Pulmonary artery endothelial cell (primary cell): Measurements from ENCODE around the gene RGS14. TPM values are rescaled to one million over a fixed set of nuclear protein-coding genes. Genes with fewer than 3 reads are reported as not detected.

Experiments
- DNase-seq: peaks from one replicate; pipeline ENCODE4 v3.0.0-alpha.2; 2011; ENCODE audit warnings: low read depth, low spot score
- total RNA-seq: library from RNA; depleted of rRNA; stranded (reverse); fragments of >200 nt; gene quantifications from 2 replicates; pipeline ENCODE4 v1.2.3, GENCODE V29; 2014

Gene RGS14, protein sequence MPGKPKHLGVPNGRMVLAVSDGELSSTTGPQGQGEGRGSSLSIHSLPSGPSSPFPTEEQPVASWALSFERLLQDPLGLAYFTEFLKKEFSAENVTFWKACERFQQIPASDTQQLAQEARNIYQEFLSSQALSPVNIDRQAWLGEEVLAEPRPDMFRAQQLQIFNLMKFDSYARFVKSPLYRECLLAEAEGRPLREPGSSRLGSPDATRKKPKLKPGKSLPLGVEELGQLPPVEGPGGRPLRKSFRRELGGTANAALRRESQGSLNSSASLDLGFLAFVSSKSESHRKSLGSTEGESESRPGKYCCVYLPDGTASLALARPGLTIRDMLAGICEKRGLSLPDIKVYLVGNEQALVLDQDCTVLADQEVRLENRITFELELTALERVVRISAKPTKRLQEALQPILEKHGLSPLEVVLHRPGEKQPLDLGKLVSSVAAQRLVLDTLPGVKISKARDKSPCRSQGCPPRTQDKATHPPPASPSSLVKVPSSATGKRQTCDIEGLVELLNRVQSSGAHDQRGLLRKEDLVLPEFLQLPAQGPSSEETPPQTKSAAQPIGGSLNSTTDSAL
- total RNA-seq, result 3.4 and 7.3 TPM in 2 replicates

DNA sequence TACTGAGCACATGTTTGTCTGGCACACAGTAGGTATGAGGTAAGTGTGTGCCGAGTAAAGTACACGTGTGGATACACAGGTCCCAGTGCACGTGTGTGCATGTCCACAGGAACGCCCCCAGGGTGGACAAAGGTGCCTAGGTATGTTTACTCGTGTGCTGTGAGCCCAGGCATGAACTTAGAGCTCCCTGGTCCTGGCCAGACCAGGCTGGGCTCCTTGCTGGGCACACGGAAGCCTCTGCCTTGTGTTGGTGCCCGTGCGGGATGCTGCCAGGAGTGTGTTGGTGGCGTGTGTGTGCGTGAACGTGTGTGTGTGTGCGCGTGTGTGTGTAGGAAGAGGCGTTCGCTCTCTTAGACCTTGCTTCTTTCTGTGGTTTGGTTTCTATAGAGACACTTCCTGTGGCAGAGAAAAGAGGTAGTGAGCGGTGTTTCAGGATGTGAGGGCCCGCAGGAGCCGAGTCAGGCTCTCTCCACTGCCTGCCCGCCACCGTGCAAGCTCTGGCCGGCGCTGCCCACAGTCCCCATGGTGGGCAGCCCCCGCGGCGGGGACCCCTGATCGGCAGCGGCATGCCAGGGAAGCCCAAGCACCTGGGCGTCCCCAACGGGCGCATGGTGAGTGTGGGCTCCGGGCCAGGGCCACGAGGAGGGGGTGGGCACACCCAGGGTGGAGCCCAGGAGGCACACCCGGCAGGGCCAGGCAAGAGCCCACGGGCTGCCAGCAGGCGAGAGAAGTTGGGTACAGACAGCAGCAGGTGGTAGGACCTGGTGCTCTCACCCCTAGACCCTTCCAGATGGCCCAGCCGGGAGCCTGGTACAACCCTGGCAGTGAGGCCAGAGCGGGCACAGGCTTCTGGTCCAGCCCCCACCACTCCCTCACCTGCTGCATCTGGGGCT is at the start of gene RGS14:
TSS of gene RGS14 (plus strand) at position 466 of the 893 bp plus-strand sequence. CDS start at position 567, 101 bp downstream.
- peak; percentile 45 for DNase-seq

DNA sequence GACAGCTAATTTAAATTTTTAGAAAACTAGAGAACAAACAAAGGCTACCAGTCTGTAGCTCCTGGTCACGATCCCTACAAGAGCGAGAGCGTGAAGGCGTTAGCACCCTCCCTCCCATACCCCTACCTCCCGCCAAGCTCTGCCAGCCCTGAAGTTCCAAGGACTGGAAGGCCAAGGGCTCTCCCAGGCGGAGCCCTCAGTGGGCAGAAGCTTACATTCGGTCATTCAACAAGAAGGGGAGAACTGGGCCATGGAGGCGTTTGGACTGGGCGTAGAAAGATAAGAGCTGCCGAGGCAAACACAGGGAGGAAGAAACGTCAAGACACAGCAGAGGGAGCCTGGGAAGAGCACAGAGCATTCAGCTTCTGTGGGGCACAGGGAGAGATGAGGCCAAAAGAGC is 49.0 kb upstream of the RGS14 start:
- no peak for DNase-seq

DNA sequence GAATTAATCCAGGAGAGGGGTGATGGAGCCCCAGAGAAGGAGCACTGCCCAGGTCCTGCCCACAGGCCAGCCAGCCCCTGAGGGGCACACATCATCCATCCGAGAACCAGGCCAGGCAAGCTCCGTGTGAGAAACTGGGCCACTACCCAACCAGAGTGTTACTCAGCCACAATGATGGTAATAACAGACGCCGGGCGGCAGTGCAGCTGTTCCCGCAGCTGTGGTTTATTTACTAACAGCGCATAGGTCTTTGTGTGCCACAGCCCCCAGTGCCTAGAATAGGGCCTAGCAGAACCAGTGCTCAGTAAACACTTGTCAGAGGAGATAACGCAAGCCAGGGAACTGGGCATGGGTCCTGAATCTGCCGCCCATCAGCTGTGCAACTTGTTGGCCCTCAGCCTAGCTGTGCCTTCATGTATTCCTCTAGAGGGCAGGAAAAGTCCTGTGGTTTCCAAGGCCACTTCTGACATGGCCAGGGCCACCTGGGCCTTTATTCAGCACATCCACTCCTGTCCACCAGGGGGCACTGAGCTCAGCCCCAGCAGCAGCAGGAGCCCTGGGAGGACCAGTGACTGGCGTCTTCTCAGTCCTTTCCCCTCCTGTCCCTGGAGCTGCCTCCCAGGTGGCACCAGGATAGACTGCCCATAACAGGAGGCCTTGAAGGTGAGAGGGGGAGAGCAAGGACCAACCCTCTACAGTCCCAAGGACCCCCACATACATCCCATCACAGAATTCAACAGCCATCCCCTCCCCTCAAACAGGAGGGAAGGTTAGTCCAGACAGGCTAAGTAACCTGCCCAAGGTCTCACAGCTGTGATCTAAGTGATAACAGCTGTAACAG is 48.2 kb upstream of the RGS14 start:
- DNase-seq, result no peak

DNA sequence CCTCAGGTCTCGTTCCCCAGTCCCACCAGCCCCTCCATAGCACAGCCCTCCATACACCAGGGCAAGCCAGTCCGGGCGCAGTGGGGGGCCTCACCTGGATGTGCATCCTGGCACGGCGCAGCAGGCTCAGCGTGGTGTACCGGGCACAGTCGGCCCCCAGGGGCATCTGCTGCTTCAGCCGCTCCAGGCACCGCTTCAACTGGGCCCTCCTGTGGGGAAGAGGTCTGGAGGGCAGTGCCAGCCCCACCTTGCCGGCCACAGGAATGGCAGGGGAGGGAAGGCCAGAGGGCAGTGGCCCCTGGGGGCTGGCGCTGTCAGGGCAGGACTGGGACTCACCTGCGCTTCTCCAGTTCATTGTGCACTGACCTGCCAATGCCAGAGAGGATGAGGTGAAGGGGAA is 47.4 kb upstream of the RGS14 start:
- DNase-seq, result no peak

DNA sequence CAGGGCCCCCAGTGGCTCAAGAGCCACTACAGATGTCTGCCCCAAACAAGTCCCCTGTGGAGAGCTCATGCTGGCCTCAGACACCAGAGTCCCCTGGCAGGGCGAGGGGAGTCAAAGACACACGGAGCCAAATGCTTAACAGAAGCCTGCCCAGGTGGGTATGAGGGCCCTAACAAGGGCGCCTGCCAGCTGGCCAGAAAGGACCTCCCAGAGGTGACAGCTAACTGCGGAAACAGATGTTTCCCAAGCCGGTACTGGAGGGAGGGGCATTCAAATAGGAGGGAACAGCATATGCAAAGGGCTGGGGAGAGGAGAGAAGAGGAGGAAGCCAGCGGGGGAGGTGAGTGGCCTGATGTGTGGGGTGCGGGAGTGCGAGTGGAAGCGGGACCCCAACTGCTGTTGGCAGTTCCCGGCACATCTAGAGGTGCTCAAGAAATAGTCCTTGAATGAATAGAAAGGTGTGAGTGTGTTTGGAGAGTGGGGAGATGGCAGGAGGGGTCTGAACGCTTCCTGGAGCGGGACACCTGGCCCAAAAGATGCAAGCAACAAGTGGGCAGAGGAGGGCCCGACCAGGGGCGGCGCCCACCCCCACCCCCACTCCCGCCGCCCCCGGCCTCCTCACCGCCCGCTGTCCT is 46.9 kb upstream of the RGS14 start:
- DNase-seq, result peak; percentile 41

DNA sequence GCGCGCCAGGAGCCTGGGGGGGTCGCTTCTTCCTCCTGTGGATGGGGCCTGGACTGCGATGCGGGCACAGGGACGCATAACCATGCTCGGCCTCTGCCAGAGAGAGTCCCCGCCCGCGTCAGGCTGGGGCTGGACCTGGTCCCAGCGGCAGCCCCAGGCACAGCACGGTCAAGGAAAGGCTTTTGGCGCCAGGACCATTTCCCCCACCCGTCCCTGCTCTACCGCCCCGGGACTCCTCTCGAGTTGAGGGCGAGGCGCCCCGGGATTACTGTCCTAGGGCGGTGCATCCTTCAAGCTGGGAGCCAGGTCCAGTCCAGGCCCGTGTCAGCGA is 46.4 kb upstream of the RGS14 start:
- no peak for DNase-seq

DNA sequence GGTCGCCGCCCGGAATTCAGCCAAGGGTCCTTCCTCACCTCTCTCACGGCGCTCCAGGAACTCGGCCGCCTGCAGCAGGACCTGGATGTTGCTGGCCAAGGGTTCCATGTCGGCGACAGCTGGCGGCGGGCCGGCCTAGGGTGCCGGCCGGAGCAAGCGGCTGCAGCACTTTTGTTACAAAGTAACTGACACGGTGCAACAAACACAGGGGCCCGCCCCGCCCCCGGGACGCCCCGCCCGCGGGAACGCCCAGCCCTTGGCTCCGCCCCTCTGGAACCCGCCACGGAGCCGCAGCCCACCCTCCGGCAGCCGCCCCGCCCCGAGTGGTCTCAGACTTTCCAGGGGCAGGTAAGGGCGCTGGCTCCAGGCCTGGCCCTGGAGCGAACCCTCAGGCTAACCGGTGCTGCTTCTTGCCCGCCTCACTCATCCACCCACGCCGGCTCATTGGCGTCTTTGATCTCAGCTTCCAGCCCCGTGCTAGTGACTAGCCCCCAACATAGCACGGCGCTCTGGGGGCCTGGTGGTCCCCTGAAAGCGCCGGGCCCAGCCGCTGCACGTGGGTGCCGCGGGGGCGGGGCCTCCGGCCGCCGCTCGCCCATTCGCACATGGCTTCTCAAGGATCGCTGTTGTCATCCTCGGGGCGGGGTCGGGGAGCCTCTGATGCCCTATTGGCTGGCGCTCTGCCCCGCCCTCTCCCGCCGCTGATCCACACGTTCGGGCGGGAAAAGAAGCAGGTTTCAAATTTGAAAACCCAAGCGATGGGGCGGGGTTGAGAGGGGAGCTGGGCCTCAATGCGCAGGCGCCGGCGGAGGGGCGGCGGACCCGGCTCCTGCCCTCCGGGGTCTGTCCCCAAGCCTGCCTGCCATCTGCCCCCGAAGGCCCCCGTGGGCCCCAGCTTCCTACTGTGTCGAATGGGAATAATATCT is 45.7 kb upstream of the RGS14 start, which contains the start of gene MXD3:
TSS of gene MXD3 (minus strand) at position 176 of the 926 bp plus-strand sequence. CDS start at position 108, 68 bp downstream.
- DNase-seq, result peak; percentile 68

DNA sequence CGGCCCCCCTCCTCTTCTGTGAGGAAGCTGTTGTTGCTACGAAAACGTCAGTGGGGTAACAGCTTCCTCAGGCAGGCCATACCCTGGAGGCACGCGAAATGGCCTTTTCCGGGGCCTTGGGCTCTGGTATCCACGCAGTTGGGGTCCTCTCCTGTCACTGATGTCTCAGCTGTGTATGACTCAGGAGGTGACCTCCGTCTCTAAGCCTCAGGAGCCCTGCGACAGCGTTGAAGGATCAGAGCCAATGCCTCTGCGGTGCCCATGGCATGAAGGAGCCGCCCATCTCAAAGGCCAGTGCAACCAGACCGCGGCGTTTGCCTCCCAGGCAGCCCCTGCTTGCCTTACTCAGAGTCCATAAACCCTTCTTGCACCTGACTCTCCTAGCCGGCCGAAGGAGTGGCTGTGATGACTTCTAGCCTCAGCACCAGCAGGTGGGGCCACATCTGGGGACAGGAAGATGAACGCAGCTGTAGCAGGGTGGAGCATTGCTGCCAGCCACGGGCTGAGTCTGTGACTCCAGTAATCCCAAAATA is 45.0 kb upstream of the RGS14 start:
- no peak for DNase-seq

DNA sequence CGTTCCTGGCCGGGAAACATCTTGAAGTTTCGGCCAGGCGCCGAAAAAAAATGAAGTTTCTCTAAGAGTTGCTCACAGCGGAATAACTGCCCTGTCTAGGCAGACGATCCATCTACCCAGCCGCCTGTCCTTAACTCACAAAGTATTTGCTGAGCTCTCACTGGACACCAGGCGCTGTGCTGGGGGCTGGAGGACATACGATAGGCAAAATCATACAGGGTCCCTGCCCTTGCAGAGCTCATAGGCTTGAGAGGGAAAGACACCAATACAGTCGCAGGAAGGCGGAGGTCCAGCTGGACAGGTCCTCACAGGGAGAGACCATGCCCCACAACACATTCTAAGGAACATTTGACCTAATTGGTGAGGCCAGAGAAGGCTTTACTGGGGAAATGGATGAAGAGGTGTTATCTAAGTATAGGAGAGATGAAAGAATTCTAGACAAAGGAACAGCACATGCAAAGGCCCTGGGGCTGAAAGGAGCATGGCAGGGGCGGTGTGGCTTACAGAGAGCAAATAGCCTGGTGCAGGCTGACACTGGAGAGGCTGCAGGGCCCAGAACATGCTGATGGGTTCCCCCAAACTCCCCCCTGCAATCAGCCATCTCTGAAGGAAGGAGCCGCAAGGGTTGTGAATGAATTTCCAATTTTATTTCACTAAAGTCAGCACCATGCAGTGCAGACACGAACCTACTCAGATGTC is 44.0 kb upstream of the RGS14 start:
- no peak for DNase-seq

DNA sequence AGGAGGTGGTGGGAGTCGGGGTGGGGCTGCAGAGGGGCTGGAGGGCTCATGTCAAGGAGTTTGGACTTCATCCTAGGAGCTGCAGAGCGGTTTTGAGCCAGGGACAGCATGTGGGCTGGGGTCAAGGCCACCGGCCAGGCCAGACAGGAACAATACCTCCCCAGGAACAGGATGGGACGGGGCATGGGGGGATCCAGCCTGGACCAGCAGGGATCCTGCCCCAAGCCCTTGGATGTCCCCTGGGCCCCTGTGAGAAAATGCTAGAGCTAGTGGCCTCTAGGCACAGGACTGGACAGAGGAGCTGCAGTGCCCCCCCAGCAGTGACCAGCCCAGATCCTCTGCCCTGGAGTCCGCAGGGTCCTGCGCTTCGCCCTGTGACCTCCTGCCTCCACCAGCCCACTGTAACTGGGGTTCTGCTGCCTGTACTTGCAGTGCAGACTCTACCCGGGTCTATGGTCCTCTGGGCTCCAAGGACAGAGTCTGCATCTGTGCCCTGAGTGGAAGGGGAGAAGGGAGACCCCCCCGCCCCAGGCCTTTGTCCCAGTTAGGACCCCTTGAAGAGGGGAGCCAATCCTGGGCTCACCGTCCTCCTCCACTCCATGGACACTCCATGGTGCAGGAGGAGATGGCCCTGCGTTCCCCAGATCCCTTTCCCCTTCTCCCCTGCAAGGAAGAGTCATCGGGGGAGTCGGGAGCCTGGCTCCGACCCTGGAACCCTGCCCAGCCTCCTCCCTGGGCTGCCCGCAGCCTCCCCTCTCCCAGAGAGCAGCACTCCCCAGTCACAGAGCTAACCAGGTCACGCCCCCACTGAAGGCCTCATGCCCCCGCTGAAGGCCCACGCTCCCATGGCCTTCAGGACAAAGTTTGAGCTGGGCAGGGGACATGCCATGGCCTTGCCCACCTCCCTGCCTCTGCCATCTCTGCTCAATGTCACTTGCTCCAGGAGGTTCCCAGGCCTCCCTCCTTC is 43.1 kb upstream of the RGS14 start:
- DNase-seq, result no peak

DNA sequence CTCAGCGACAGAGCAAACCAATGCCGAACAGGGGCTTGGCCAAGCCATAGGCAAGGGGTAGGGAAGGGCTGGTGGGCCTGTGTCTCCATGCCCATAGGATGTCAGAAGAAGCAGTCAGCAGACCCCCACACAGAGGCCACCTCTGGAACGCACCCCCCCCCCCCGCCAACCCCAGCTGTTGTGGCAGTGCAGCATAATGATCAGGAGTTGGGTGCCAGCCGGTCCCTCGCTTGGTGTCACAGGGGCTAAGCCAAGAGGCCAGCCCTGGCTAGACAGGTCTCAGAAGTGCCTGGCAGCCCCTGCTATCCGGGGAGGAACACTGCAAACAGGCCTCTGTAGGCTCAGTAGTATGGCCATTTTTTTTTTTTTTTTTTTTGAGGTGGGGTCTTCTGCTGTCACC is 42.3 kb upstream of the RGS14 start:
- DNase-seq, result no peak

DNA sequence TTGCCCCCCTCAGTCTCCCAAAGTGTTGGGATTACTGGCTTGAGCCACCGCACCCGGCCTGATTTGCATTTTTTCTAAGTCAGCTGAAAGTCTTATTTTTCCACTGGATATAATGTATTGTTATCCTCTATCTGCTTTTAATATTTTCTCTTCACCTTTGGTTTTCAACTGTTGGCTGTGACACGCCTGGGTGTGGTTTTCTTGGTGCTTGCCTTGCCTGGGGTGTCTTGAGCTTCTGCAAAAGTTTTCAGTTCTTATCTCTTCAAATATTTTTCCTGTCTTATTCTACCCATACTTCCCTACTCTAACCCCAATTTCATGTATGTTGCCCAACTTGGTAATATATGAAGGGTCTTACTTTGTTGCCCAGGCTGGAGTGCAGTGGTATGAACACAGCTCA is 41.7 kb upstream of the RGS14 start:
- DNase-seq, result no peak

DNA sequence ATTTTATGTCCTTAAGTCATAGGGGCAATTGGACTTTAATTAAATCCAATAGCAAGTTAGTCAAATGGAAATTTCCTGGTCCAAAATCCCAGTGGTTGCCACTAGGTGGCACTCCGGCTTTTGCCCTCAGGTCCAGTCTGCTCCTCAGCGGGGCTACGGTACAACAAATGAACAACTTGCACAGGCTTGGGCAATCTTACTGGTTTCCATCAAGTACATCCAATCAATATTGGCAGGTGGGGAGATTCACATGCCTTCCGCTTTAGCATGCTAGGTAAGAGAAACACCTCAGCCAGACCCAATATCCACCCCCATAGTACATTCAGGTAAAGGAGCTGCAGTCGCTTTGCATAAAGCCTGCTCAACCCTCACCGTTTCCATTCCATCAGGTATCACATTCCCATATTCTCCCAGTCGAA is 39.8 kb upstream of the RGS14 start:
- DNase-seq, result no peak

DNA sequence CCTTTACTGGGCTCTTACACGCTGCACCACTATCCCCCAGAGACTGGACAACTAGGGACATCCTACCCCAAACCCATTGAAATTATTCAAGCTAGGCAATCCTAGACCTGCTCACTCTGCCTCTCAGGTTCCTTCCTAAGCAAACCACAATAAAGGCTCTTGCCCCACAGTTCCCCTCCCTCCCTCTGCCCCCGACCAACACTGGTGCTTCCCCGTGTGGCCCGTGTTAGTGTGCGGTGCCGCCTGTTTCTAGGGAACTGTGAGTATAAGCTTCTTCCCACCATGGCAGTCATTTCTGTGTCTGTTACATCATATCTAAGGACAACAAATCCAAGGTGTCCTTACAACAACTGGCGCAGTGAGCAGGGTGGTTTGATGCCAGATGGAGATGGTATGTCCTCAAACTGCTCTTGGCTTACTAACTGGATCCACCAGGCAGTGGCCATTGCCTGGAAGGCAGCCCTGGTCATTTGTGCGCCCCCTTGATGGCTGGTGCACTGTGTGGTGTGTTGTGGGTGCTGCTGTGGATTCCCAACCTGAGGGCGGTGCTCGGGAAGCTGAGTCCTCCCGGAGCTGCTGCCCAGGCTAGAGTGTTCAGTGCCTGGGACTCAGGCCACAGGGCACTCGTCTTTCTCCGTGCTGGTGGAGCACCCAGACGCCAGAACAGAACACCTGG is 37.7 kb upstream of the RGS14 start:
- DNase-seq, result no peak

DNA sequence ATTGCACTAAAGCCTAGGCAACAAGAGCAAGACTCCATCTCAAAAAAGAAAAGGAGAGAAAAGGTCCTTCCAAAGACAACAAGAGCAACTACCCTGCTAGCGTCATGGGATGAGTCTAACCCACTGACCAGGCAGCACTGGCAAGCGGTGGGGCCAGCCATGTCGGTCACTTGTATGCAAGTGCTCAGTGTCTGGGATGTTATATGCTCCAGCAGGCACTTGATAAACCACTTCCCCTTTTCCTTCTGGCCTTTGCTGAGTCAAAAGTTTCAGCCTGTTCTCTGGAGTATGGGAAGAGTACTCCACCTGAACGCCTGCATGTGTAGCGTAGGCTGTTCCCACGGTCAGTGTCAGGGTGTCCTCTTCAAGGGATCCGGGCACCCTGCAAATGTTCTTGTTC is 36.8 kb upstream of the RGS14 start:
- no peak for DNase-seq

DNA sequence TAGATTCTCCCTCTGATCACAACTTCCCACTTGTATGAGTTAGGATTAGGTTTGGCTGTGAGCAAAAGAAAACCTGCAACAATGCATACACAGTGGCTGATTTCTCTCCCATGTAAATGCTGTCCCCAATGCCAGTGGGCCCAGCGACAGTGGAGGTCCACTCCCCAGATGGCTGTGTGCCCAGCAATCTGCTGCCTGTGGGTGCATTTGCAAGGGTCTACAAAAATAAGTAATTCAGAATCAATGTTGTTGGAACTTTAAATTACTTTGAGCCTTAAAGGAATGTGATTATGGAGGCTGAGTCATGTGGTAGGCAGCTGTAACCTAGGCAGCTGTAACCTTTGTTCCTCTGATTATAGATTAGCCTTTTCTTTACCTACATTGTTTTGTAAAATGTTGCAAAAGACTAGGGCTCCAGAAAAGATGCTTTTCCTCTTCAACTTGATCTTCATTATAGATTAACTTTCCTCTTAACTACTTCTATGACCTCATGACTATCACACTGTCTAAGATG is 31.8 kb upstream of the RGS14 start:
- DNase-seq, result no peak
